Stomach (tissue), 9 donors: ENCODE data around the gene WFIKKN2. TPM values are rescaled to one million over a fixed set of nuclear protein-coding genes. Genes with fewer than 3 reads are reported as not detected.

Experiments used
- DNase-seq, 2 donors: peaks; one replicate each; pipeline versions ENCODE4 v3.0.0 to v3.0.0-alpha.2; 2013 to 2019
- H3K27ac ChIP-seq, 5 donors: fragments of 200-600 bp in 4 of 5; sonication (generic) in 4 of 5; one replicate each; pipeline ENCODE4 v1.5.1; 2013 to 2019; ENCODE audit warnings: mild to moderate bottlenecking in 1 of 5, moderate library complexity in 1 of 5
- H3K27me3 ChIP-seq, 3 donors: fragments of 200-600 bp; sonication (generic); one replicate each; pipeline ENCODE4 v1.5.1; 2017 to 2019; ENCODE audit warnings: mixed run types in 1 of 3
- H3K36me3 ChIP-seq, 4 donors: fragments of 200-600 bp; sonication (generic); 1 replicate in 3 of 4; 2 replicates in 1 of 4; pipeline ENCODE4 v1.5.1; 2016 to 2019
- H3K4me1 ChIP-seq, 4 donors: fragments of 200-600 bp; sonication (generic); one replicate each; pipeline ENCODE4 v1.5.1; 2016 to 2019
- H3K4me3 ChIP-seq, 4 donors: fragments of 200-600 bp; sonication (generic) in 3 of 4; one replicate each; pipeline ENCODE4 v1.5.1; 2016 to 2019; ENCODE audit warnings: mild to moderate bottlenecking in 1 of 4
- H3K9me3 ChIP-seq, 4 donors: fragments of 200-600 bp; sonication (generic); one replicate each; pipeline ENCODE4 v1.5.1; 2016 to 2019
- EP300 ChIP-seq: sonication (generic); formaldehyde crosslinking; IDR thresholded peaks from one replicate; pipeline ENCODE4 v1.6.1; 2017; ENCODE audit warnings: antibody characterized with exemption
- POLR2A ChIP-seq, 4 donors: fragments of 450-650 bp; IDR thresholded peaks; one replicate each; pipeline ENCODE4 v1.6.1; 2016; ENCODE audit warnings: antibody characterized with exemption in 4 of 4, control low read depth in 2 of 4, mild to moderate bottlenecking in 1 of 4, moderate library complexity in 1 of 4
- POLR2AphosphoS5 ChIP-seq, 3 donors: sonication (generic); formaldehyde crosslinking; IDR thresholded peaks; one replicate each; pipeline ENCODE4 v1.6.1; 2016; ENCODE audit warnings: antibody characterized with exemption in 3 of 3
- WGBS, 5 donors: extraction: QIAGEN DNeasy Blood & Tissue Kit in 3 of 5; methylation state at CpG; one replicate each; pipeline versions ENCODE4 v1.1.5 to v1.1.7; 2013 to 2018; 5-methylcytosine and 5-hydroxymethylcytosine counted together
- intact Hi-C: fragments of 100-400 bp; cut with DNase I; formaldehyde crosslinking; loops from one replicate; pipeline ENCODE4 v1.15.1; 2023; ENCODE audit warnings: low total_unique reads
- polyA plus RNA-seq, 3 donors: library from polyadenylated mRNA; stranded (reverse); fragments of 200-250 nt; gene quantifications; one replicate each; pipeline ENCODE4 v1.2.3, GENCODE V29; 2013
- total RNA-seq, 5 donors: library from RNA; depleted of rRNA; stranded (reverse); fragments of >200 nt; gene quantifications; one replicate each; pipeline versions ENCODE4 v1.1.0 to v1.2.3, GENCODE V29; 2014 to 2016
- TF ChIP-seq, protein P1 (sequence below), 7 experiments: fragments of 450-650 bp in 4 of 7; fragments of 200-600 bp in 3 of 7; sonication (generic) in 3 of 7; IDR thresholded peaks; one replicate each; pipeline ENCODE4 v1.5.1; 2016 to 2019; ENCODE audit warnings: antibody characterized with exemption in 7 of 7, control low read depth in 2 of 7, mild to moderate bottlenecking in 1 of 7
- donor health status: healthy with polysubstance abuse.
- donor health status: Bipolar disorder and iron deficiency.
- donor health status: healthy.

The WFIKKN2 gene
- total and polyA plus RNA-seq, 8 donors = 0.05 to 0.46 (median 0.21) TPM; not detected in 4

DNA sequence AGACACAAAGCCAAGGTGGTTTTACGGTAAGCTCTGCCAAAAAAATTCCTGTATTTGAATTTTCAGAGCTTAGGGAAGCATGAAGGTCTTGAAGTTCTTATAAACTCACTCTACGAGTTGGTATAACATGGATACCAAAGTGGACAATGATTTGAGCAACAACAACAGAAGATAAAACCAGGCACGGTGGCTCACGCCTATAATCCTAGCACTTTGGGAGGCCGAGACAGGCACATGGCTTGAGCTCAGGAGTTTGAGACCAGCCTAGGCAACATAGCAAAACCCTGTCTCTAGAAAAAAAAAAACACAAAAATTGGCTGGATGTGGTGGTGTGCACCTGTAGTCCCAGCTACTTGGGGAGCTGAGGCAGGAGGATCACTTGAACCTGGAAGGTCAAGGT is 43.7 kb downstream of the WFIKKN2 start:
- WGBS, 5 donors = 92 to 98% (median 95%) methylated on average over 5 of the region's 5 CpGs
- Histone ChIP-seq H3K36me3 (no peaks in the 10 kb centered on the region), H3K9me3 (no peaks in the 10 kb centered on the region), H3K4me3 (no peak overlapping the region), H3K27me3 (no peaks in the 10 kb centered on the region), H3K4me1 (peaks cover under 1 to 18% (median 13%) of the 10 kb centered on the region in 4 donors), H3K27ac (no peak overlapping the region)
- TF ChIP-seq, protein P1, sequence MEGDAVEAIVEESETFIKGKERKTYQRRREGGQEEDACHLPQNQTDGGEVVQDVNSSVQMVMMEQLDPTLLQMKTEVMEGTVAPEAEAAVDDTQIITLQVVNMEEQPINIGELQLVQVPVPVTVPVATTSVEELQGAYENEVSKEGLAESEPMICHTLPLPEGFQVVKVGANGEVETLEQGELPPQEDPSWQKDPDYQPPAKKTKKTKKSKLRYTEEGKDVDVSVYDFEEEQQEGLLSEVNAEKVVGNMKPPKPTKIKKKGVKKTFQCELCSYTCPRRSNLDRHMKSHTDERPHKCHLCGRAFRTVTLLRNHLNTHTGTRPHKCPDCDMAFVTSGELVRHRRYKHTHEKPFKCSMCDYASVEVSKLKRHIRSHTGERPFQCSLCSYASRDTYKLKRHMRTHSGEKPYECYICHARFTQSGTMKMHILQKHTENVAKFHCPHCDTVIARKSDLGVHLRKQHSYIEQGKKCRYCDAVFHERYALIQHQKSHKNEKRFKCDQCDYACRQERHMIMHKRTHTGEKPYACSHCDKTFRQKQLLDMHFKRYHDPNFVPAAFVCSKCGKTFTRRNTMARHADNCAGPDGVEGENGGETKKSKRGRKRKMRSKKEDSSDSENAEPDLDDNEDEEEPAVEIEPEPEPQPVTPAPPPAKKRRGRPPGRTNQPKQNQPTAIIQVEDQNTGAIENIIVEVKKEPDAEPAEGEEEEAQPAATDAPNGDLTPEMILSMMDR (IDR thresholded peaks at IDR 0.05) = no peak
- no peak for TF ChIP-seq POLR2A (IDR thresholded peaks at IDR 0.05)
- TF ChIP-seq EP300 = no peak
- TF ChIP-seq POLR2AphosphoS5 (IDR thresholded peaks at IDR 0.05) = no peak
- intact Hi-C loops = no loop called here
- DNase-seq = no peak

DNA sequence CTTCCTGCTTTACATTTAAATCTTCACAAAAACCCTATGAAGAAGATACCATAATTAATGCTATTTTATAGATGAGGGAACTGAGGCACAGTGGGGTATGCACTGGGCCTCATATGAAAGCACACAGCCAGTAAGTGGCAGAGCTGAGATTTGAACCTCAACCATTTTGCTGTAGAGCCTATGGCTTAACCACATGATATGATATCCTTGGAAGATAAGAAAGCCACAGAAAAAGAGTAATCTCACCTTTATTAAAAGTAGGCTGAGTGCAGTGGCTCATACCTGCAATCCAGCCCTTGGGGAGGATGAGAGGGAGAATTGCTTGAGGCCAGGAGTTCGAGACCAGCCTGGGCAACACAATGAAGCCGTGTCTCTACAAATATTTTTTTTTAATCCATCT is 45.8 kb downstream of the WFIKKN2 start:
- intact Hi-C loops = no loop called here
- peaks cover 13 to 28% (median 19%) of the 10 kb centered on the region in 4 donors for H3K4me1 ChIP-seq
- WGBS, 5 donors = 68 to 80% (median 77%) methylated on average over 2 of the region's 2 CpGs
- no peak overlapping the region for H3K27ac ChIP-seq
- H3K36me3 ChIP-seq = no peaks in the 10 kb centered on the region
- no peak for DNase-seq
- H3K4me3 ChIP-seq = no peak overlapping the region
- TF ChIP-seq POLR2AphosphoS5 (IDR thresholded peaks at IDR 0.05) = no peak
- TF ChIP-seq, protein P1 (IDR thresholded peaks at IDR 0.05) = no peak
- TF ChIP-seq POLR2A (IDR thresholded peaks at IDR 0.05) = no peak
- no peak for TF ChIP-seq EP300
- no peaks in the 10 kb centered on the region for H3K27me3 ChIP-seq
- H3K9me3 ChIP-seq = no peaks in the 10 kb centered on the region

DNA sequence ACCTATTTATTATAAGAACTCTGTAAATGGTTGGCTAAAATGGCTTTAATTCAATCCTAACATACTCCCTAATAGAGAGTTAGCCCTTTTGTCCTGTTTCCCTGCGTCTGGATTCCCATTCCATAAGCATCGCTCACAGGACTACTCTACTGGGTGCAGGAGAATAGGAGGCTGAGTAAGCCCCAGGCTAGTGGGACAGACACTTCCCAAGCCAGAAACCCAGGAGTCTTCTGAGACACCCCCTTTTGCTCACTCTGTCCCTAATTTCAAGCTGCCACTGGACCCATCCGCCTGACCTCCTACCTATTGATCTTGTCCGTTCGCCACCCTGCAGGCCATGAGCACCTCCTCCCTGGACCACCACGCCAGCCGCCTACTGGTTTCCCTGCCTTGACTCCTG is 47.5 kb downstream of the WFIKKN2 start:
- peaks cover 13 to 38% (median 25%) of the 10 kb centered on the region in 4 donors for H3K4me1 ChIP-seq
- no peaks in the 10 kb centered on the region for H3K27me3 ChIP-seq
- 89 to 96% (median 91%) methylated on average over 7 of the region's 7 CpGs for WGBS, 5 donors
- no peak overlapping the region for H3K4me3 ChIP-seq
- intact Hi-C loops = no loop called here
- DNase-seq = no peak
- no peaks in the 10 kb centered on the region for H3K9me3 ChIP-seq
- no peak overlapping the region for H3K27ac ChIP-seq
- TF ChIP-seq, protein P1 (IDR thresholded peaks at IDR 0.05) = no peak
- TF ChIP-seq POLR2A (IDR thresholded peaks at IDR 0.05) (no peak), EP300 (no peak), POLR2AphosphoS5 (IDR thresholded peaks at IDR 0.05) (no peak)
- H3K36me3 ChIP-seq = no peaks in the 10 kb centered on the region

DNA sequence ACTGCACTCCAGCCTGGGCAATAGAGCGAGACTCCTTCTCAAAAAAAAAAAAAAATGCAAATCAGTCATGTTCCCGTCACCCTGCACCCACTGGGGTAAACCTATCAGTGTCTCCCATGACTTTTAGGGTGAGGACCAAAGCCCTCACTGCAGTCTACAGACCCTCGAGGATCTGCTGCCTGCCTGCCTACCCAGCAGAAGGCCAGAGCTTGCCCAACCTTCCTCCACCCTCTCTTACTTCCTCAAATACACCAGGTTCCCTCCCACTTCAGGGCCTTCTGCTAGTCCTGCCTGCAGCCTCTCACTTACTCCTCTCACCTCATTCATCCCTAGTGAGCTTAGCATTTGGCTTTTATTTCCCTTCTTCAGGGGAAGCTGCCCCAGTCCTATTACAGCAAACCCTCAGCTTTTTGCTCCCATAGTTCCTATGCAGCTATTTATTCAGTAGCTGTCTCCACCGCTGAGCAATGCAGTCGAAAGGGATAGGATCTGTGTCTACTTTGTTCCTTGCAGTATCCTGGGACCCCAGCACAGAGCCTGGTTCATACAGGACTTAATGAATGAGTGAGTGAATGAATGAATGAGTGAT is 48.6 kb downstream of the WFIKKN2 start:
- peak; percentile 53 to 76 for DNase-seq
- Histone ChIP-seq H3K36me3 (no peaks in the 10 kb centered on the region), H3K9me3 (no peaks in the 10 kb centered on the region), H3K27ac (peak overlapping the region; percentile 76 to 90 (median 85)), H3K27me3 (no peaks in the 10 kb centered on the region), H3K4me1 (peaks cover 13 to 40% (median 25%) of the 10 kb centered on the region in 4 donors), H3K4me3 (no peak overlapping the region)
- WGBS, 5 donors = 51 to 63% (median 56%) methylated on average over 5 of the region's 5 CpGs
- TF ChIP-seq EP300 (no peak), POLR2AphosphoS5 (IDR thresholded peaks at IDR 0.05) (peak in 1 of 3 donors; percentile 36), POLR2A (IDR thresholded peaks at IDR 0.05) (no peak)
- TF ChIP-seq, protein P1 (IDR thresholded peaks at IDR 0.05) = no peak
- intact Hi-C loops = no loop called here
